ENCODE measurements around the gene LMAN1L.
"Not testable (repeated sequence)": the region's sequence is repeated elsewhere in the genome, so short reads cannot be mapped to it uniquely, and the experiment has no call there.

Gene LMAN1L

GRCh38 chr15:74782259-74783071, 30.2 kb upstream of the LMAN1L start:
- no peak for DNase-seq

GRCh38 chr15:74783072-74783807, 29.4 kb upstream of the LMAN1L start:
- DNase-seq = no peak

- no peak for DNase-seq
Observed at GRCh38 chr15:74783808-74784175, 28.8 kb upstream of the LMAN1L start.

GRCh38 chr15:74784426-74785193, 28.0 kb upstream of the LMAN1L start:
- DNase-seq = no peak

GRCh38 chr15:74785194-74786032, 27.2 kb upstream of the LMAN1L start:
- DNase-seq = no peak

GRCh38 chr15:74786081-74786480, 26.6 kb upstream of the LMAN1L start:
- DNase-seq = not testable (repeated sequence)

GRCh38 chr15:74786551-74787165, 26.0 kb upstream of the LMAN1L start:
- DNase-seq = no peak

- DNase-seq = no peak
Observed at GRCh38 chr15:74787251-74788041, 25.2 kb upstream of the LMAN1L start.

GRCh38 chr15:74788042-74788682, 24.5 kb upstream of the LMAN1L start:
- no peak for DNase-seq

- no peak for DNase-seq
Observed at GRCh38 chr15:74788683-74789151, 23.9 kb upstream of the LMAN1L start.

- no peak for DNase-seq
Observed at GRCh38 chr15:74789171-74789631, 23.4 kb upstream of the LMAN1L start.

GRCh38 chr15:74789741-74790079, 22.9 kb upstream of the LMAN1L start:
- DNase-seq = no peak

- DNase-seq = no peak
Observed at GRCh38 chr15:74790080-74790916, 22.3 kb upstream of the LMAN1L start.

GRCh38 chr15:74791007-74791406, 21.6 kb upstream of the LMAN1L start:
- no peak for DNase-seq

GRCh38 chr15:74791667-74792066, 21.0 kb upstream of the LMAN1L start:
- no peak for DNase-seq

GRCh38 chr15:74792227-74793016, 20.2 kb upstream of the LMAN1L start:
- no peak for DNase-seq

- no peak for DNase-seq
Observed at GRCh38 chr15:74793135-74794028, 19.3 kb upstream of the LMAN1L start.
